ENCODE data around the gene SAMSN1. TPM values are rescaled to one million over a fixed set of nuclear protein-coding genes. Genes with fewer than 3 reads are reported as not detected.

The SAMSN1 gene
- total RNA-seq, 1 donor: under 0.01 TPM

- DNase-seq (ENCODE audit: insufficient read length, low spot score, missing footprints): no peak
- TF ChIP-seq, protein P1, sequence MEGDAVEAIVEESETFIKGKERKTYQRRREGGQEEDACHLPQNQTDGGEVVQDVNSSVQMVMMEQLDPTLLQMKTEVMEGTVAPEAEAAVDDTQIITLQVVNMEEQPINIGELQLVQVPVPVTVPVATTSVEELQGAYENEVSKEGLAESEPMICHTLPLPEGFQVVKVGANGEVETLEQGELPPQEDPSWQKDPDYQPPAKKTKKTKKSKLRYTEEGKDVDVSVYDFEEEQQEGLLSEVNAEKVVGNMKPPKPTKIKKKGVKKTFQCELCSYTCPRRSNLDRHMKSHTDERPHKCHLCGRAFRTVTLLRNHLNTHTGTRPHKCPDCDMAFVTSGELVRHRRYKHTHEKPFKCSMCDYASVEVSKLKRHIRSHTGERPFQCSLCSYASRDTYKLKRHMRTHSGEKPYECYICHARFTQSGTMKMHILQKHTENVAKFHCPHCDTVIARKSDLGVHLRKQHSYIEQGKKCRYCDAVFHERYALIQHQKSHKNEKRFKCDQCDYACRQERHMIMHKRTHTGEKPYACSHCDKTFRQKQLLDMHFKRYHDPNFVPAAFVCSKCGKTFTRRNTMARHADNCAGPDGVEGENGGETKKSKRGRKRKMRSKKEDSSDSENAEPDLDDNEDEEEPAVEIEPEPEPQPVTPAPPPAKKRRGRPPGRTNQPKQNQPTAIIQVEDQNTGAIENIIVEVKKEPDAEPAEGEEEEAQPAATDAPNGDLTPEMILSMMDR (IDR thresholded peaks at IDR 0.05; ENCODE audit: extremely low read depth, low read depth, low read length): no peak
- Histone ChIP-seq H3K4me1 (ENCODE audit: insufficient read depth, low read length) (no peaks in the 10 kb centered on the region), H3K4me2 (ENCODE audit: insufficient read depth, low read length) (no peak overlapping the region), H3K27ac (ENCODE audit: low read depth, low read length) (no peak overlapping the region), H3K27me3 (ENCODE audit: insufficient read depth, low read length) (no peaks in the 10 kb centered on the region), H3K36me3 (ENCODE audit: insufficient read depth, low read length) (no peaks in the 10 kb centered on the region), H3K79me2 (ENCODE audit: insufficient read depth, low read length) (no peaks in the 10 kb centered on the region), H4K20me1 (ENCODE audit: insufficient read depth, low read length) (no peaks in the 10 kb centered on the region), H2AFZ (ENCODE audit: low read length) (no peak overlapping the region), H3K4me3 (ENCODE audit: insufficient read depth, low read length) (no peak overlapping the region), H3K9me3 (ENCODE audit: low read depth, low read length) (no peaks in the 10 kb centered on the region)
Observed at GRCh38 chr21:14526836-14527695, 19.0 kb downstream of the SAMSN1 start.

- no peaks in the 10 kb centered on the region for H3K9me3 ChIP-seq (ENCODE audit: low read depth, low read length)
- no peaks in the 10 kb centered on the region for H3K36me3 ChIP-seq (ENCODE audit: insufficient read depth, low read length)
- H3K4me3 ChIP-seq (ENCODE audit: insufficient read depth, low read length): no peak overlapping the region
- H3K27me3 ChIP-seq (ENCODE audit: insufficient read depth, low read length): no peaks in the 10 kb centered on the region
- H2AFZ ChIP-seq (ENCODE audit: low read length): no peak overlapping the region
- H3K4me1 ChIP-seq (ENCODE audit: insufficient read depth, low read length): no peaks in the 10 kb centered on the region
- no peaks in the 10 kb centered on the region for H3K79me2 ChIP-seq (ENCODE audit: insufficient read depth, low read length)
- no peak overlapping the region for H3K4me2 ChIP-seq (ENCODE audit: insufficient read depth, low read length)
- H3K27ac ChIP-seq (ENCODE audit: low read depth, low read length): no peak overlapping the region
- TF ChIP-seq, protein P1 (IDR thresholded peaks at IDR 0.05; ENCODE audit: extremely low read depth, low read depth, low read length): no peak
- no peaks in the 10 kb centered on the region for H4K20me1 ChIP-seq (ENCODE audit: insufficient read depth, low read length)
- no peak for DNase-seq (ENCODE audit: insufficient read length, low spot score, missing footprints)
Observed at GRCh38 chr21:14526199-14526598, 19.9 kb downstream of the SAMSN1 start.

DNA sequence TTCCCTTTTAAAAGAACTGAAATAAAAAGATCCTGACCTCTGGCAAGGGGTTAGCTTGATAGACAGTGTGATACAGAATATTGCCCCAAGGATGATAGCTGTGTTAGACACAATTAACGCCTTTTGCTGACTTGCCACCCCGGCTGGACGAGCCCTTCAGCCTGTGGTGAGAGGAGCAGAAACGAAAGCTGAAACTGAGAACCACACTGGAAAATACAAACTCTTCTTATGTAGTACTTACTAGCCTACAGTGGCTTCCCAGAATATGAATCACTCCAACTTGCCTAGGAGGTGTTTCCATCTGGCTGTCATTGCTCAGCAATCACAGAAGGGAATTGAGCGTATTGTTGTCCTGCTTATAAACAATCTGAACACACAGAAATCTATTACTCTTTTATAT lies 22.9 kb downstream of the SAMSN1 start:
- H3K79me2 ChIP-seq (ENCODE audit: insufficient read depth, low read length): no peaks in the 10 kb centered on the region
- no peaks in the 10 kb centered on the region for H3K9me3 ChIP-seq (ENCODE audit: low read depth, low read length)
- no peak for DNase-seq (ENCODE audit: insufficient read length, low spot score, missing footprints)
- TF ChIP-seq, protein P1 (IDR thresholded peaks at IDR 0.05; ENCODE audit: extremely low read depth, low read depth, low read length): no peak
- H3K4me1 ChIP-seq (ENCODE audit: insufficient read depth, low read length): no peaks in the 10 kb centered on the region
- H3K27ac ChIP-seq (ENCODE audit: low read depth, low read length): no peak overlapping the region
- no peak overlapping the region for H2AFZ ChIP-seq (ENCODE audit: low read length)
- no peak overlapping the region for H3K4me3 ChIP-seq (ENCODE audit: insufficient read depth, low read length)
- no peak overlapping the region for H3K4me2 ChIP-seq (ENCODE audit: insufficient read depth, low read length)
- no peaks in the 10 kb centered on the region for H3K27me3 ChIP-seq (ENCODE audit: insufficient read depth, low read length)
- no peaks in the 10 kb centered on the region for H3K36me3 ChIP-seq (ENCODE audit: insufficient read depth, low read length)
- no peaks in the 10 kb centered on the region for H4K20me1 ChIP-seq (ENCODE audit: insufficient read depth, low read length)

DNA sequence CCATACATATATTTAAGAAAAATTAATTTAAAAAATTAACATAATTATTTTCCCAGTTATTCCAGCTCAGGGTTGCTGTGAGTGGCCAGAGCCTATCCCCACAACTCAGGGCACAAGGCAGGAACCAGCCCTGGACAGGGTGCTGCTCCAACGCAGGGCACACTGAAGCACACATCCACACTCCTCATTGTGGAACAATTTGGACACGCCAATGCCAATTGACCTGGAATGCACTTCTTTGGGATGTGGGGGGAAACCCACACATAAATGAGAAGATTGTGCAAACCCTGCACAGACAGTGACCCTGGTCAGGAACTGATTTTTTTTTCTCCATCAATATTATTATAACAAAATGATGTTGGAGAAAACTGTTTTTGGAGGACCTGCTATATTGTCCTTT lies 23.4 kb downstream of the SAMSN1 start:
- TF ChIP-seq, protein P1 (IDR thresholded peaks at IDR 0.05; ENCODE audit: extremely low read depth, low read depth, low read length): no peak

More for the DNA sequence above, 23.4 kb downstream of the SAMSN1 start:
- no peaks in the 10 kb centered on the region for H3K79me2 ChIP-seq (ENCODE audit: insufficient read depth, low read length)
- no peak for DNase-seq (ENCODE audit: insufficient read length, low spot score, missing footprints)
- H3K9me3 ChIP-seq (ENCODE audit: low read depth, low read length): no peaks in the 10 kb centered on the region
- no peak overlapping the region for H2AFZ ChIP-seq (ENCODE audit: low read length)
- H3K4me3 ChIP-seq (ENCODE audit: insufficient read depth, low read length): no peak overlapping the region
- no peaks in the 10 kb centered on the region for H4K20me1 ChIP-seq (ENCODE audit: insufficient read depth, low read length)
- no peak overlapping the region for H3K27ac ChIP-seq (ENCODE audit: low read depth, low read length)
- no peak overlapping the region for H3K4me2 ChIP-seq (ENCODE audit: insufficient read depth, low read length)
- no peaks in the 10 kb centered on the region for H3K36me3 ChIP-seq (ENCODE audit: insufficient read depth, low read length)
- H3K27me3 ChIP-seq (ENCODE audit: insufficient read depth, low read length): no peaks in the 10 kb centered on the region
- H3K4me1 ChIP-seq (ENCODE audit: insufficient read depth, low read length): no peaks in the 10 kb centered on the region

Measured in osteoblast (primary cell).